IPS DF 19.7 (cell line): ENCODE data around the gene COL17A1.

Source experiments
- DNase-seq: peaks from one replicate; pipeline ENCODE4 v3.0.0-alpha.2; 2013; ENCODE audit warnings: low read depth, low spot score

Gene COL17A1

GRCh38 chr10:104053201-104053600 is 32.5 kb downstream of the COL17A1 start:
- DNase-seq = no peak

DNA sequence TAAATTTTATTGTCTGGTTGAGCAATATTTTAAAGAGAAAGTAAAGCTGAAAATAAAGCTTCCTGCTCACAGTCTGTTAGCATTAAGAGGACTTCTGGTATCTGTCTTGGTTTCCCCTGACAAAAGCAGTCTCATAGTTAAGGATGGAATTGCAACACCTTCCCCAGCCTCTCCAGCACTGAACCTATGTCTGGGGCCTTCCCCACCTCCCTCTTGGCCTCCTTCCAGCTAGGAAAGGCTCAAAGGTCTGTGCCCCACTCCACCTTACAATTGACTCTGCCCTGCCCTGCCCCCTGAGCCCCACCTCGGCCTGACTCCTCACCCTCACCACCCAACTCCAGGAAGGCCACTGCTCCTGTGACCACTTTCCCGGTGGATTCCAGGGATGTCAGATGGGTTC is 33.2 kb downstream of the COL17A1 start:
- no peak for DNase-seq

- DNase-seq = no peak
These were observed 36.0 kb downstream of the COL17A1 start for GRCh38 chr10:104049504-104050250.

GRCh38 chr10:104046651-104047050 is 39.0 kb downstream of the COL17A1 start:
- no peak for DNase-seq

GRCh38 chr10:104045151-104046089 is 40.3 kb downstream of the COL17A1 start:
- DNase-seq = no peak

GRCh38 chr10:104043854-104044253 is 41.8 kb downstream of the COL17A1 start:
- DNase-seq = no peak

DNA sequence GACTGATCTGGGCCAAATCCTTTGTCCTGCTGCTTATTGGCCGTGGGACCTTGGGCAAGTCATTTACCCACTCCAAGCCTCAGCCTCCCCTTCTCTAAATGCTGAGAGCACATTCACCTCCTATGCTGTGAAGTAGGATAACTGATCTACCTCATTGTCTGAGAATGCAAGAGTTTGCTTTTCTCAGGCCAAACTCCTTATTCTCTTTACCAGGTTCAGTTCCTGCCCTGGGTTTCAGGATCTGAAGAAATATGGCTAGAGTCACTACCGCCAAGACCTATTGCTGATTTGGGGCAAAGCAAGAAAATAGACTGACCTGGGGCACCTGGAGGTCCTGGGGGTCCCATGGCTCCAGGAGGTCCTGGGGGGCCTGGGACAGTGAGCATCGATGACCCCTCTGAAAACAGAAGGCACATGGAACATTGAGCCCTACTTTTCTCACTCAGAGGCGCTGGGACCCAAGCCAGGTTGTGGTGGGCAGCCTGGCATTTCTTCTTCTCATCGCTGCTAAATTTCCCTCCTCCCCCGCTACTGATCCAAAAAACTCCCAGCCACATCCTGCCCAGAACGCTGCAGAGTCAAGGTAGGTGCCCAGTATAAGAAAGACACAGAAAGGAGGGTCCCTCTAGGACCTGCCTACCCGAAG is 42.4 kb downstream of the COL17A1 start:
- no peak for DNase-seq

- no peak for DNase-seq
These were observed 43.7 kb downstream of the COL17A1 start for GRCh38 chr10:104041891-104042535.

- DNase-seq = no peak
These were observed 44.6 kb downstream of the COL17A1 start for GRCh38 chr10:104040862-104041789.

DNA sequence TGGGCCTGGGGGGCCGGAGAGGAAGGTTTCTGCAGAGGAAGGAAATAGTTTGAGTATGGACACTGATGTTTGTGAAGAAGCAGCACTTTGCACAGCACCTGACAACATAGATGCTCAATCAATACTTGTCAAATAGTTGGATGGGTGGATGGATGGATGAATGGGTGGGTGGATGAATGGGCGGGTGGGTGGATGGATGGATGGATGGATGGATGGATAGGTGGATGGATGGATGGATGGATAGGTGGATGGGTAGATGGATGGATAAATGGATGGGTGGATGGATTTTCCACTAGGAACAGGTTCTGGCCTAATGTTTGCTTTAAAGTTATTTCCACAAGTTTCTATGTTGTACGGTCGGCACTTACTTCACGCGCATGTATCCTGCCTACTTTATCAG is 45.3 kb downstream of the COL17A1 start:
- no peak for DNase-seq

GRCh38 chr10:104038958-104039752 is 46.5 kb downstream of the COL17A1 start:
- DNase-seq = no peak

GRCh38 chr10:104038537-104038936 is 47.1 kb downstream of the COL17A1 start:
- DNase-seq = no peak

DNA sequence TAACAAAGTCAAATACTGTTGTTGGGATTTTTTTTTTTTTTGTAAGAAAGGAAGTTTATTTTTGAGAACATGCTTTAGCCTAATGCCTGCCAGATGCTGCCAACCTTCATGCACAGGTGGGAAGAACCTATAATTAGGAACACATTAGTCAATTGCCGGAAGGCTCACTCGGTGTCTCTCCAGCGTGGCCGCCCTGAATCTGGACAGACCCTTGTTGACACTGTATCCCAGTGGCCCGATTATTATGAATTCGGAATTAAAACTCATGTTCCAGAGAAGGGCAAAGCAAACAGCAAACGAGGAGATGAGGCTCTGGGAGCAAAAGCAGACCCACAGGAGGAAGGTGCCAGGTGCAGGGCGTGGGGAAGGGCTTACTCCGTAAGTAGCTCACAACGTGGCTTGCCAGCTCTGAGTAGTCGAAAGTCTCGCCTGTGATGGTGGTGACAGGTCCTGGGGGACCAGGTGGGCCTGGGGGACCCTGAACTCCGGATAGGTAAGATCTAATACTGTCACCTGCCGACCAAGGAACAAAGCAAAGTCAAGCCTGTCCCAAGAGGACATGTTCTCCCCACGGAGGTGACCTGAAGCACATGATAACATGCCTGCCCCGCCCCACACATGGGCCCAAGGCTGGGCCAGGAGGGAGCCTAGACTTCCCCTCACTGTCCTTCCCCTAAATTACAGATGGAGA is 48.3 kb downstream of the COL17A1 start:
- no peak for DNase-seq

DNA sequence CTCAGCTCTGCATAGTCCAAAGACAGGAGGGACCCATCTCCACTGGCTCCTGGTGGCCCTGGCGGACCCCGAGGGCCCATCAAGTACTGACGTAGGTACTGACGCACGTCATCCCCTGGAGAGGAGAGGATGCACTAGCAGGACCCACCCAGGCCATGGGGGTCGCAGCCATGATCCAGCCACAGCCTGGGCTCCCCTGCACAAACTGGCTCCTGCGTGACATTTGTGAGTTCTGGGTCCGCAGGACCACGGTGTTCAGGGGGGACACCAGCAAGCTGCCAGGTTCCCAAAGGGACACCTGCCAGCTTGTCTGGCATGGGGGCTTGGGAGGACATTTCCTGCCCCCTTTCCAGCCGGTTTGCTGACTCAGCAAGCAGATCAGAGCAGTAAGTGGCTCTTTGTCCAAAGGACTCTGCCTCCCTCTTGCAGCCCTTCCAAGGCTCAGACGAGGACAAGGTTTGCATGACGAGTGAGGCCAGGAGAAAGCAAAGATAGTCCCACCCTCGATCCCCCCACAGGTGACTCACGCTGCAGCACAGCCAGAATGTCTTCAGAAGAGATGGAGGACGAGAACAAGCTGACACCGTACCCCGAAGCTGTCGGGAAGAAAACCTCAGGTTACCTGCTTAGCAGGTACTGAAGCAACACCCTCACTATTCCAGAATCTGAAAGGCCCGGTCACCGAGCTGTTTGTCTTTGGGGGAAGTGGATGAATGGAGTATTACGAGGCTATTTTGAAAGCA is 49.0 kb downstream of the COL17A1 start:
- no peak for DNase-seq

DNA sequence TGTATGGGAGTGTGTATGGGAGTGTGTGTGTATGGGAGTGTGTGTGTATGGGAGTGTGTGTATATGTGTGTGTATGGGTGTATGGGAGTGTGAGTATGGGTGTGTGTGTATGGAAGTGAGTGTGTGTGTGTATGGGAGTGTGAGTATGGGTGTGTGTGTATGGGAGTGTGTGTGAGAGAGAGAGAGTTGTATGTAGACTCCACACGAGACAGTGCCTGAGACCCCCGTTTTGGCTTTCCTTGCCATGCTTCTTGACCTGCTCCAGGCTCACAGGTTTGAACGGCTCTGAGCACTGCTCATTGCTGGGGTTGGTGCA is 49.7 kb downstream of the COL17A1 start:
- DNase-seq = no peak

GRCh38 chr10:104035194-104036068 is 50.2 kb downstream of the COL17A1 start:
- DNase-seq = no peak

DNA sequence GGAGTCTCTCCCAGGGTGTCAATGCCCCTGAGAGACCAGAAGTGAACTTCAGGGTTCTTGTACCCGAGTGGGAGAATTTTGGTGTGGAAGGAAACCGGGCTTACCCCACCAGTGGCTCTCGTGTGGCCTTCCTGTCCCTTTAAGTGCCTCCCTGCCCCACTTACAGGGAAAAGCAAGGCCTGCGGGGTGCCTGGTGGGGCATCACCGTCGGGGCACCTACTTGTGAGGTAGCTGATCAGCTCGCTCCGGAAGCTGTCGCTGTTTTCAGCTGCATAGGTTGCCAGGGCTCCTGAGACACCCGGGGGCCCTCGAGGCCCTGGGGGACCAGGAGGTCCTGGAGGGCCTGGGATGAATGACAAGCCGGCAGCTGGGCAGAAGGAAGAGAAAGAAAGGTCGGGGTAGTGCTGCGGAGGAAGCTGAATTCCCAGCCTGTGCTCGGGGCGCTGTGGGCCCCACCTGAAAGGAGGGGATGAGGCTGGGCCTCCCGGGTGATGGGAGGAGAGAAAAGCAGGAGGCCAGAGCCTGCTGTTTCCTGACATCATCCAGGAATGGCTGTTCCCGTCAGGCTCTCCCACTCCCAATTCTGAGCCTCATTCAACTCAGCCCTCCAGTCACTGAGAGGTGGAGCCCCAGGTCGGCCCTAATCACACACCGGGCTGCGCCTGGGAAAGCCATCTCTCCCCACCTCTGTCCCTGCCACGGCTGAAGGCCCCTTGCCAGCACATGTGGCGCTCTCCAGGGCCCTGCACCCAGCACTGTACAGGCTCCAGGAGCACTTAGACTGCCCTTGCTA is 51.1 kb downstream of the COL17A1 start:
- no peak for DNase-seq
